ENCODE results near the gene MPST. TPM values are rescaled to one million over a fixed set of nuclear protein-coding genes. Genes with fewer than 3 reads are reported as not detected.

The MPST gene
- total RNA-seq, 1 experiment from 2014 or later, result 66.6 TPM

DNA sequence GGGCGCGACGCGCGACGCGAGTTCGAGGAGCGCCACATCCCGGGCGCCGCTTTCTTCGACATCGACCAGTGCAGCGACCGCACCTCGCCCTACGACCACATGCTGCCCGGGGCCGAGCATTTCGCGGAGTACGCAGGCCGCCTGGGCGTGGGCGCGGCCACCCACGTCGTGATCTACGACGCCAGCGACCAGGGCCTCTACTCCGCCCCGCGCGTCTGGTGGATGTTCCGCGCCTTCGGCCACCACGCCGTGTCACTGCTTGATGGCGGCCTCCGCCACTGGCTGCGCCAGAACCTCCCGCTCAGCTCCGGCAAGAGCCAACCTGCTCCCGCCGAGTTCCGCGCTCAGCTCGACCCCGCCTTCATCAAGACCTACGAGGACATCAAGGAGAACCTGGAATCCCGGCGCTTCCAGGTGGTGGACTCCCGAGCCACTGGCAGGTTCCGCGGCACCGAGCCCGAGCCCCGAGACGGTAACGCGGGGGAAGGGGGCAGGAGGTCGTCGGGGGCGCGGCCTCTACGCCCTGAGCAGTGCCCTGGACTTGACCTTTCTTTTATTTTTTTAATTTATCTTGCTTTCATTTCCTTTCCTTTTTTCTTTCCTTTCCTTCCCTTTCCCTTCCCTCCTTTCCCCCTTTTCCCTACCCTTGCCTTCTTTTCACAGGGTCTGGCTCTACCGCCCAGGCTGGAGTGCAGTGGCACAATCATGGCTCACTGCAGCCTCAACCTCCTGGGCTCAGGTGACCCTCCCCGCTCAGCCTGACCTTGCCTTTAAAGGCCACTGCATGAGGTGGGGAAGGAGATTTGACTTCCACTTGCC, 5.0 kb downstream of the MPST start:
- TF ChIP-seq EZH2 (IDR thresholded peaks at IDR 0.05; ENCODE audit: borderline replicate concordance, low read depth, low read length, poor library complexity, severe bottlenecking), result no peak
- TF ChIP-seq, protein P1, sequence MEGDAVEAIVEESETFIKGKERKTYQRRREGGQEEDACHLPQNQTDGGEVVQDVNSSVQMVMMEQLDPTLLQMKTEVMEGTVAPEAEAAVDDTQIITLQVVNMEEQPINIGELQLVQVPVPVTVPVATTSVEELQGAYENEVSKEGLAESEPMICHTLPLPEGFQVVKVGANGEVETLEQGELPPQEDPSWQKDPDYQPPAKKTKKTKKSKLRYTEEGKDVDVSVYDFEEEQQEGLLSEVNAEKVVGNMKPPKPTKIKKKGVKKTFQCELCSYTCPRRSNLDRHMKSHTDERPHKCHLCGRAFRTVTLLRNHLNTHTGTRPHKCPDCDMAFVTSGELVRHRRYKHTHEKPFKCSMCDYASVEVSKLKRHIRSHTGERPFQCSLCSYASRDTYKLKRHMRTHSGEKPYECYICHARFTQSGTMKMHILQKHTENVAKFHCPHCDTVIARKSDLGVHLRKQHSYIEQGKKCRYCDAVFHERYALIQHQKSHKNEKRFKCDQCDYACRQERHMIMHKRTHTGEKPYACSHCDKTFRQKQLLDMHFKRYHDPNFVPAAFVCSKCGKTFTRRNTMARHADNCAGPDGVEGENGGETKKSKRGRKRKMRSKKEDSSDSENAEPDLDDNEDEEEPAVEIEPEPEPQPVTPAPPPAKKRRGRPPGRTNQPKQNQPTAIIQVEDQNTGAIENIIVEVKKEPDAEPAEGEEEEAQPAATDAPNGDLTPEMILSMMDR (conservative IDR thresholded peaks at IDR 0.05; ENCODE audit: low read depth, low read length), result no peak
- Histone ChIP-seq H3K9me3 (ENCODE audit: low read depth, low read length, poor library complexity, severe bottlenecking) (no peaks in the 10 kb centered on the region), H3K4me1 (ENCODE audit: insufficient read depth, low read length, poor library complexity, severe bottlenecking) (peaks cover 8% of the 10 kb centered on the region), H3K27me3 (replicated peaks; ENCODE audit: insufficient read depth, low read depth, low read length, poor library complexity) (no peaks in the 10 kb centered on the region), H3K36me3 (ENCODE audit: insufficient read depth, low read length, poor library complexity, severe bottlenecking) (peaks cover 27% of the 10 kb centered on the region), H3K4me3 (ENCODE audit: low read depth, low read length, poor library complexity, severe bottlenecking) (no peak overlapping the region), H3K27ac (ENCODE audit: low read depth, low read length, poor library complexity, severe bottlenecking) (no peak overlapping the region)
- ChIA-PET CTCF (no interaction called here), POLR2A (ENCODE audit: low non-redundant PET) (no interaction called here)
- intact Hi-C loops (cut with micrococcal nuclease; ENCODE audit: unreplicated experiment), result no loop called here
- no TSS peak for BruUV-seq (replicated peaks)
- no peak for DNase-seq (ENCODE audit: low spot score)

DNA sequence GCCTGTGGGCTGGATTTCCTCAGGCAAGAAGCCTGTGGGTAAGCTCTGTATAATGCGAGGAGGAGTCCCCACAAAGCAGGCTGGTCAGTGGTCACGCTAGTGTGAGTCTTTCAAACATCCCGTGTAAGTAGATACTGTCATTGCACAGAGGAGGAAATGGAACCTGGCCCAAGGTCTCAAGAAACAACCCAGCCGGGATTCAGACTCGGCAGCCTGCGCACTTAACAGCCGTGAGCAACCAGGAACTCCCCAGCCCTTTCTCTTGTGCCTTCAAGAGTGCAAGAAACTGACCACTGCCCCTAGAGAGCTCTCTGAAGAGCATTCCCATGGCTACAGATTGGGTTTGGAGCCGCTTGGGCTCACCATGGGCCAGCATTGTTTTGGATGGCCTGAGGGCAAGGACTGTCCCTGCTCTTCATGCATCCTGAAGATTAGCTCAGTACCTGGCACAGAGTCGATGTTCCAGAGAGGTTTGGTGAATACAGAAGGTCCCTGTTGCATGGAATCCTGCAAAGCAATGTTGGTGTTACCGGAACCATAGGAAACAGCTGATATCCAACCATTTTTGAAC, 6.0 kb downstream of the MPST start:
- Histone ChIP-seq H3K27ac (ENCODE audit: low read depth, low read length, poor library complexity, severe bottlenecking) (no peak overlapping the region), H3K36me3 (ENCODE audit: insufficient read depth, low read length, poor library complexity, severe bottlenecking) (peaks cover 33% of the 10 kb centered on the region), H3K4me3 (ENCODE audit: low read depth, low read length, poor library complexity, severe bottlenecking) (no peak overlapping the region), H3K4me1 (ENCODE audit: insufficient read depth, low read length, poor library complexity, severe bottlenecking) (peaks cover 4% of the 10 kb centered on the region), H3K27me3 (replicated peaks; ENCODE audit: insufficient read depth, low read depth, low read length, poor library complexity) (no peaks in the 10 kb centered on the region), H3K9me3 (ENCODE audit: low read depth, low read length, poor library complexity, severe bottlenecking) (no peaks in the 10 kb centered on the region)
- intact Hi-C loops (cut with micrococcal nuclease; ENCODE audit: unreplicated experiment), result no loop called here
- no peak for DNase-seq (ENCODE audit: low spot score)
- POLR2A ChIA-PET (ENCODE audit: low non-redundant PET), result interaction anchor here (0.6 kb wide), 1 partner anchor 106 kb away, joined by 6 read pairs; no protein-coding TSS in a partner anchor
- BruUV-seq (replicated peaks), result no TSS peak
- no peak for TF ChIP-seq EZH2 (IDR thresholded peaks at IDR 0.05; ENCODE audit: borderline replicate concordance, low read depth, low read length, poor library complexity, severe bottlenecking)
- TF ChIP-seq, protein P1 (conservative IDR thresholded peaks at IDR 0.05; ENCODE audit: low read depth, low read length), result no peak
- CTCF ChIA-PET, result no interaction called here

DNA sequence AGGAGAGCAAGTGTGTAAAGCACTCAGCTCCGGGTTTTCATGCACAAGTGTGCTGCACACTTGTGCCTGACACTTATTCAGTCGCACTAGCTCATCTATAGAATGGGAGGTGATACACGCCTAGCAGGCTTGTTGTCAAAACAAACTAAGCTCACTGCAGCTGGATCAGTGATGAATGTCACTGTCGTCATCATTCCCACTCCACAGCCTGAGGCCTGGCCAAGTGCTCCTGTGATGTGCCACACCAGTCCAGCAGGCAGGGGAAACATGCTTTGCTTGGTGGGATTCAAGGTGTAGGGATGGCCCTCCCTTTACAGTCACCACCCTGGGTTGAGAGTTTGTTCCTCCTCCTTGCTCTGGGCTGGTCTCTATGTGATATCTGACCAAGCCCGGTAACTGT, 6.8 kb downstream of the MPST start:
- no peak for DNase-seq (ENCODE audit: low spot score)
- CTCF ChIA-PET, result no interaction called here
- no TSS peak for BruUV-seq (replicated peaks)
- H3K4me1 ChIP-seq (ENCODE audit: insufficient read depth, low read length, poor library complexity, severe bottlenecking), result peaks cover 4% of the 10 kb centered on the region
- POLR2A ChIA-PET (ENCODE audit: low non-redundant PET), result interaction anchor here (0.6 kb wide), 1 partner anchor 107 kb away, joined by 6 read pairs; no protein-coding TSS in a partner anchor
- H3K4me3 ChIP-seq (ENCODE audit: low read depth, low read length, poor library complexity, severe bottlenecking), result no peak overlapping the region
- intact Hi-C loops (cut with micrococcal nuclease; ENCODE audit: unreplicated experiment), result no loop called here
- H3K27me3 ChIP-seq (replicated peaks; ENCODE audit: insufficient read depth, low read depth, low read length, poor library complexity), result no peaks in the 10 kb centered on the region
- TF ChIP-seq, protein P1 (conservative IDR thresholded peaks at IDR 0.05; ENCODE audit: low read depth, low read length), result no peak
- TF ChIP-seq EZH2 (IDR thresholded peaks at IDR 0.05; ENCODE audit: borderline replicate concordance, low read depth, low read length, poor library complexity, severe bottlenecking), result no peak
- H3K36me3 ChIP-seq (ENCODE audit: insufficient read depth, low read length, poor library complexity, severe bottlenecking), result peaks cover 36% of the 10 kb centered on the region
- no peak overlapping the region for H3K27ac ChIP-seq (ENCODE audit: low read depth, low read length, poor library complexity, severe bottlenecking)
- no peaks in the 10 kb centered on the region for H3K9me3 ChIP-seq (ENCODE audit: low read depth, low read length, poor library complexity, severe bottlenecking)

All from A673 (cell line).